Psoas muscle (tissue), 8 donors: ENCODE results near the gene SLC5A5. TPM values are rescaled to one million over a fixed set of nuclear protein-coding genes. Genes with fewer than 3 reads are reported as not detected.

Experiments used
- ATAC-seq, 4 donors: fragments of 200-7000 bp; cut with Tn5 transposase; one replicate each; pipeline ENCODE4 v1.9.1; 2020; ENCODE audit warnings: moderate library complexity in 3 of 4, mild to moderate bottlenecking in 2 of 4
- DNase-seq, 2 donors: peaks; one replicate each; pipeline ENCODE4 v3.0.0-alpha.2; 2020
- H3K27ac ChIP-seq: fragments of 200-600 bp; one replicate; pipeline ENCODE4 v1.8.0; 2022
- H3K27me3 ChIP-seq, 3 donors: fragments of 200-600 bp in 1 of 3; one replicate each; pipeline versions ENCODE4 v1.6.1 to v1.8.0; 2013 to 2022; ENCODE audit warnings: low read length in 2 of 3, mild to moderate bottlenecking in 2 of 3, moderate library complexity in 1 of 3; ENCODE audit not compliant: insufficient read depth in 3 of 3
- H3K36me3 ChIP-seq, 2 donors: fragments of 200-600 bp in 1 of 2; one replicate each; pipeline versions ENCODE4 v1.6.1 to v1.8.0; 2013 to 2022; ENCODE audit warnings: low read depth in 1 of 2, mild to moderate bottlenecking in 1 of 2, moderate library complexity in 1 of 2; ENCODE audit not compliant: insufficient read depth in 1 of 2
- H3K4me1 ChIP-seq: fragments of 200-600 bp; one replicate; pipeline ENCODE4 v1.8.0; 2022
- H3K4me3 ChIP-seq: fragments of 200-600 bp; one replicate; pipeline ENCODE4 v1.8.0; 2022; ENCODE audit warnings: mild to moderate bottlenecking
- H3K9me3 ChIP-seq: fragments of 200-600 bp; one replicate; pipeline ENCODE4 v1.8.0; 2022
- WGBS, 3 donors: extraction: QIAGEN DNeasy Blood & Tissue Kit; methylation state at CpG; one replicate each; pipeline versions ENCODE4 v1.1.6 to v1.1.7; 2013; 5-methylcytosine and 5-hydroxymethylcytosine counted together
- intact Hi-C, 2 donors: fragments of 100-400 bp; cut with DNase I; formaldehyde crosslinking; loops; one replicate each; pipeline versions ENCODE4 v1.11.0 to v1.14.2; 2022
- polyA plus RNA-seq, 3 donors: library from polyadenylated mRNA; stranded (reverse); fragments of 200-250 nt; gene quantifications; one replicate each; pipeline ENCODE4 v1.2.3, GENCODE V29; 2013
- total RNA-seq, 4 donors: library from RNA; stranded (reverse); fragmentation: NEBNext Ultra II Directional in 2 of 4; extraction: Animal tissue kit (Norgen Biotek cat#: 25700) in 2 of 4; gene quantifications; one replicate each; pipeline versions ENCODE4 v1.2.1 to v1.2.4, GENCODE V29; 2021 to 2023
- TF ChIP-seq, protein P1 (sequence below): fragments of 200-600 bp; IDR thresholded peaks from one replicate; pipeline ENCODE4 v1.8.0; 2022; ENCODE audit warnings: antibody characterized with exemption
- donor health status: healthy with polysubstance abuse.
- donor health status: DM: no; HTN: no; CAD: no; lungs with moderate emphysema.
- donor health status: Bipolar disorder and iron deficiency.
- donor health status: healthy.
- donor health status: DM: yes; HTN: yes; CAD: no.
- donor health status: DM: no; HTN: no; CAD: no.
- donor health status: DM: no; HTN: no; CAD: no.
- donor health status: DM: yes; HTN: yes; CAD: no.

The SLC5A5 gene
- total and polyA plus RNA-seq, 7 donors: not detected

DNA sequence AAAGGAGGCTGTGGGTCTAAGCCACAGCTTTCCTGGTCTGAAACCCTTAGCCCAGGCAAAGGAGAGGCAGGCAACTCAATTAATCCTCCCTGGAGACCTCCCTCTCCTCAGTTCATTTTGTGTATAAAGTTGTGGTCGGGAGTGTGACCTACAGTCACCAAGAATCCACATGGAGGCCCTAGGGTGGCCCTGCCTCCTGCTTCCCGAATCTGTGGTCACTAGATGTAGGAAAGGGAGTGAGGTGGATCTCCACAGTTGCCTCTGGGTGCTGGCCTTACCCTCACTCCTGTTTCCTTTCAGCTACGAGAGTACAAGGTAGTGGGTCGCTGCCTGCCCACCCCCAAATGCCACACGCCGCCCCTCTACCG is 10.8 kb upstream of the SLC5A5 start:
- H3K27ac ChIP-seq: peak overlapping the region; percentile 99
- H3K36me3 ChIP-seq: peaks cover 14 to 53% of the 10 kb centered on the region in 2 donors
- intact Hi-C loops: loop anchor here in 1 of 2 donors (10.0 kb wide), 1 partner anchor 204 kb away; no protein-coding TSS in a partner anchor
- H3K27me3 ChIP-seq: no peaks in the 10 kb centered on the region
- TF ChIP-seq, protein P1, sequence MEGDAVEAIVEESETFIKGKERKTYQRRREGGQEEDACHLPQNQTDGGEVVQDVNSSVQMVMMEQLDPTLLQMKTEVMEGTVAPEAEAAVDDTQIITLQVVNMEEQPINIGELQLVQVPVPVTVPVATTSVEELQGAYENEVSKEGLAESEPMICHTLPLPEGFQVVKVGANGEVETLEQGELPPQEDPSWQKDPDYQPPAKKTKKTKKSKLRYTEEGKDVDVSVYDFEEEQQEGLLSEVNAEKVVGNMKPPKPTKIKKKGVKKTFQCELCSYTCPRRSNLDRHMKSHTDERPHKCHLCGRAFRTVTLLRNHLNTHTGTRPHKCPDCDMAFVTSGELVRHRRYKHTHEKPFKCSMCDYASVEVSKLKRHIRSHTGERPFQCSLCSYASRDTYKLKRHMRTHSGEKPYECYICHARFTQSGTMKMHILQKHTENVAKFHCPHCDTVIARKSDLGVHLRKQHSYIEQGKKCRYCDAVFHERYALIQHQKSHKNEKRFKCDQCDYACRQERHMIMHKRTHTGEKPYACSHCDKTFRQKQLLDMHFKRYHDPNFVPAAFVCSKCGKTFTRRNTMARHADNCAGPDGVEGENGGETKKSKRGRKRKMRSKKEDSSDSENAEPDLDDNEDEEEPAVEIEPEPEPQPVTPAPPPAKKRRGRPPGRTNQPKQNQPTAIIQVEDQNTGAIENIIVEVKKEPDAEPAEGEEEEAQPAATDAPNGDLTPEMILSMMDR: no peak
- H3K9me3 ChIP-seq: no peaks in the 10 kb centered on the region
- DNase-seq (no peak), ATAC-seq (no peak)
- peak overlapping the region; percentile 98 for H3K4me3 ChIP-seq
- 28 to 45% (median 42%) methylated on average over 4 to 7 of the region's 7 CpGs for WGBS, 3 donors
- peaks cover 29% of the 10 kb centered on the region for H3K4me1 ChIP-seq

DNA sequence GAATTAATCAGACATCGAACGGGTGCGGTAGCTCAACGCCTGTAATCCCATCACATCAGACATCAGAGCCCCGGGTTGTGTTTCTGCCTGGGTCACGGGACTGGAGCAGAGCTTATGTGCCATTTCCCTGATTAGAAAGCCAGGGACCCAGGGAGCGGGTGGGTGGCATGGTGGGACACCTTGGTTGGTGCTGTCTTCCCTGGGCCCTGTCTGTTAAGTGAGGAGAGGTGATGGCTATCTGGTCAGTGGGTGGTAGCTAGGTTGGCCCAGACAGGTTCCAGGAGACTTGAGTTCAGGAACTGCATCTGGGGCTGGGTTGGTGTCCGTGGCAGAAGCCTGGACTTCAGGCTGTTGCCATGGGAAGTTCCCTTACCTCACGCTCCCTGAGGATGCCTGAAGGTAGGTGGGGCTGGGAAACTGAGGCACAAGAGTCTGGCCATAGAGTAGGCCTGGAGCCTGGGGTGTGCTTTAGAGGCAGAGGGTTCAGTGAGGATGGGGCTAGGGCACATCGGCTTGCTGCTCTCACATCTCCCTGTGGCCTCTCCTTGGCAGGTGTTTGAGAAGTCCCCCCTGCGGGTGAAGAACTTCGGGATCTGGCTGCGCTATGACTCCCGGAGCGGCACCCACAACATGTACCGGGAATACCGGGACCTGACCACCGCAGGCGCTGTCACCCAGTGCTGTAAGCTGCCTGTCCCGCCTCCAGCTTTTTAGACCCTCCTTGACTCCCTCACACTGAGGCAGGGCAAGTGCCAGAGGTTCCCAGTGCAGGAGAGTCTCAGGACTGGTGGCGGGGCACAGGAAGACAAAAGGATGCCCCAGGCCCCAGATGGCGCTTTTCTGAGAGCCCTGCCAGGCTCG is 10.0 kb upstream of the SLC5A5 start:
- Histone ChIP-seq H3K9me3 (no peaks in the 10 kb centered on the region), H3K4me3 (peak overlapping the region; percentile 98), H3K36me3 (peaks cover 14 to 54% of the 10 kb centered on the region in 2 donors), H3K27me3 (no peaks in the 10 kb centered on the region), H3K27ac (peak overlapping the region; percentile 99), H3K4me1 (peaks cover 29% of the 10 kb centered on the region)
- intact Hi-C loops: loop anchor here in 1 of 2 donors (10.0 kb wide), 1 partner anchor 203 kb away; no protein-coding TSS in a partner anchor
- DNase-seq (no peak), ATAC-seq (no peak)
- WGBS, 3 donors: 73 to 80% (median 78%) methylated on average over 20 to 23 of the region's 23 CpGs
- TF ChIP-seq, protein P1: no peak

DNA sequence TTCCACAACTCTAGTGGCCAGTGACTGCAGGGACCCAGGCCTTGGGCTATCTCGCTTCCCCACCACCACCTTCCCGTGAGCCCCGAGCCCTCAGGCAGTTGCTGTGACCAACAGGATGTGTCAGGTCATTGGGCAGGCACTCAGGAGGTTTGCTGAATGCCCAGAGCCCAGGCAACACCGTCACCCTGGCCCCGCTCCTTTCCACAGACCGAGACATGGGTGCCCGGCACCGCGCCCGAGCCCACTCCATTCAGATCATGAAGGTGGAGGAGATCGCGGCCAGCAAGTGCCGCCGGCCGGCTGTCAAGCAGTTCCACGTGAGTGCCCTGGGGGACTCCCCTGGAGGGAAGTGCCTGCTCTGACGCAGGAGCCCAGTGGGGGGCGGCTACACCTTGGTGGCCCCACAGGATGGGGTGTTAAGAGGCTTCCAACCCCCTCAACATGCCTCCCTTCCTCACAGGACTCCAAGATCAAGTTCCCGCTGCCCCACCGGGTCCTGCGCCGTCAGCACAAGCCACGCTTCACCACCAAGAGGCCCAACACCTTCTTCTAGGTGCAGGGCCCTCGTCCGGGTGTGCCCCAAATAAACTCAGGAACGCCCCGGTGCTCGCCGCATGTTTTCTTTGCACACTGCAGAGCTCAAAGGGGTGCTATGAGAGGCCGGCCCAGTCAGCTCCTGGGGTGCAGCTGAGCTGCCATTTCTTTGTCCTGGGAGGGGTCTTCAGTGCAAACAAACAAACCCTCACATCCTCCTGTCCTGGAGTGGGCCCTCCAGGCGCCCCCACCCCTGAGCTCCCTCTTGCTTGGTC is 8.8 kb upstream of the SLC5A5 start:
- TF ChIP-seq, protein P1: no peak
- H3K27me3 ChIP-seq: no peaks in the 10 kb centered on the region
- H3K9me3 ChIP-seq: no peaks in the 10 kb centered on the region
- ATAC-seq (no peak), DNase-seq (no peak)
- H3K4me1 ChIP-seq: peaks cover 29% of the 10 kb centered on the region
- peaks cover 14 to 54% of the 10 kb centered on the region in 2 donors for H3K36me3 ChIP-seq
- intact Hi-C loops: loop anchor here in 1 of 2 donors (10.0 kb wide), 1 partner anchor 202 kb away; no protein-coding TSS in a partner anchor
- H3K4me3 ChIP-seq: no peak overlapping the region
- peak overlapping the region; percentile 99 for H3K27ac ChIP-seq
- 82 to 85% (median 84%) methylated on average over 23 to 31 of the region's 31 CpGs for WGBS, 3 donors

DNA sequence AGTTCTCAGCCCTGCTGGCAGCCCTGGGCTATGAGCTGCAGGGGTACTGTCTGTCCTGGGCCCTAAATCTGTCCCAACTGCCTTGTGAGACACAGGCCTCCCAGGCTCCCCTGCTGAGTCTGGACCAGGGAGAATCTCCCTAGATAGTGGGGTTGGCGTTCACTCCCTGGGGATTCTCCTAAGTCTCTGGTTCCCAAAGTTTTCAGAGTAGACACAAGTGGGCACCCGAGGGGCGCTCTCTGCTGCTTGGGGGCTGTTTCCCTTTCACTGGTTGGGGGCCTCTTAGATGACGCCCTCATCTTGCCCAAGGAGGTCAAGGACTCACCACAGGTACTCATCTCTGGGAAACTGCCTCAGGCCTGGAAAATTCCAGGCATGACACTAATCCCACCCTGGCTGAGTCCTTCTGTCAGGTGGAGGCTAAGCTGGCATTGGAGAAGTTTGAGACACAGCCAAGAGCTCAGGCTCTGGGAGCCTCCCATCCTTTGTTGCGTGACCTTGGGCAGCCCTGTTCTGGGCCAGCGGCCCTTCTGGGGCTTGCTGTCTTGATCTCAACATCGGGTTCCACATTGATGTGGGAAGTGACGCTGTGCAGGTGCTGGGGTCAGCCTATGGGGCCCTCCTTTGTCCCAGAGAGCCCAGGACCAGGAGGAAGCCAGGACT is 8.1 kb upstream of the SLC5A5 start:
- Histone ChIP-seq H3K4me3 (no peak overlapping the region), H3K9me3 (no peaks in the 10 kb centered on the region), H3K4me1 (peaks cover 29% of the 10 kb centered on the region), H3K36me3 (peaks cover 14 to 54% of the 10 kb centered on the region in 2 donors), H3K27ac (peak overlapping the region; percentile 99), H3K27me3 (no peaks in the 10 kb centered on the region)
- intact Hi-C loops: loop anchor here in 1 of 2 donors (10.0 kb wide), 1 partner anchor 201 kb away; no protein-coding TSS in a partner anchor
- TF ChIP-seq, protein P1: no peak
- 43 to 57% (median 43%) methylated on average over 8 of the region's 8 CpGs for WGBS, 3 donors
- ATAC-seq (peak; percentile 21 to 59 (median 50)), DNase-seq (no peak)
